CD1c-positive myeloid dendritic cell (primary cell): ENCODE results near the gene EPS15.
"Not testable (repeated sequence)": the region's sequence is repeated elsewhere in the genome, so short reads cannot be mapped to it uniquely, and the experiment has no call there.

Experiments used
- DNase-seq: peaks from one replicate; pipeline ENCODE4 v3.0.0-alpha.2; 2016; ENCODE audit errors: extremely low spot score

Gene EPS15

GRCh38 chr1:51515312-51515960 lies 3.6 kb downstream of the EPS15 start:
- no peak for DNase-seq

- no peak for DNase-seq
Measured at GRCh38 chr1:51514733-51515132, 4.3 kb downstream of the EPS15 start.

GRCh38 chr1:51512606-51513005 lies 6.5 kb downstream of the EPS15 start:
- DNase-seq: no peak

GRCh38 chr1:51512120-51512519 lies 6.9 kb downstream of the EPS15 start:
- DNase-seq: no peak

- DNase-seq: no peak
Measured at GRCh38 chr1:51509773-51510172, 9.3 kb downstream of the EPS15 start.

GRCh38 chr1:51506537-51506936 lies 12.5 kb downstream of the EPS15 start:
- no peak for DNase-seq

- no peak for DNase-seq
Measured at GRCh38 chr1:51504806-51505525, 14.1 kb downstream of the EPS15 start.

GRCh38 chr1:51501218-51501630 lies 17.8 kb downstream of the EPS15 start:
- not testable (repeated sequence) for DNase-seq

- no peak for DNase-seq
Measured at GRCh38 chr1:51499694-51500093, 19.4 kb downstream of the EPS15 start.

- no peak for DNase-seq
Measured at GRCh38 chr1:51498924-51499323, 20.1 kb downstream of the EPS15 start.

GRCh38 chr1:51497340-51497739 lies 21.7 kb downstream of the EPS15 start:
- no peak for DNase-seq

- DNase-seq: no peak
Measured at GRCh38 chr1:51494138-51494830, 24.8 kb downstream of the EPS15 start.

- DNase-seq: peak; percentile 69
Measured at GRCh38 chr1:51491166-51491981, 27.7 kb downstream of the EPS15 start.

- peak; percentile 9 for DNase-seq
Measured at GRCh38 chr1:51489472-51489871, 29.6 kb downstream of the EPS15 start.

- DNase-seq: no peak
Measured at GRCh38 chr1:51488372-51489050, 30.6 kb downstream of the EPS15 start.

GRCh38 chr1:51487628-51488027 lies 31.4 kb downstream of the EPS15 start:
- no peak for DNase-seq

- no peak for DNase-seq
Measured at GRCh38 chr1:51484591-51484990, 34.5 kb downstream of the EPS15 start.

- DNase-seq: no peak
Measured at GRCh38 chr1:51482881-51483280, 36.2 kb downstream of the EPS15 start.

GRCh38 chr1:51474832-51475620 lies 44.0 kb downstream of the EPS15 start:
- peak; percentile 14 for DNase-seq

- peak; percentile 91 for DNase-seq
Measured at GRCh38 chr1:51473331-51474115, 45.5 kb downstream of the EPS15 start.
